K562 (cell line): Measurements from ENCODE around the gene SPHK2. TPM values are rescaled to one million over a fixed set of nuclear protein-coding genes. Genes with fewer than 3 reads are reported as not detected.

Source experiments
- ATAC-seq: fragments of 200-7000 bp; cut with Tn5 transposase; 3 replicates; pipeline ENCODE4 v1.9.1; 2020; ENCODE audit warnings: moderate library complexity
- BruUV-seq: library from RNA; stranded (reverse); fragments of 400-500 nt; replicated peaks from 2 replicates; lab custom pipeline; 2021; lab: Mats Ljungman, UMichigan
- CTCF ChIA-PET: fragments of 300-600 bp; formaldehyde crosslinking; extraction: SDS; loops from one replicate; lab custom pipeline; 2021; ENCODE audit warnings: low intra/inter-chr PET ratio; lab: Yijun Ruan, JAX
- POLR2A ChIA-PET: fragments of 300-600, 350-650 bp; sonication (Branson Sonifier 250); formaldehyde crosslinking; extraction: SDS; loops from one replicate; lab custom pipeline; 2021; ENCODE audit warnings: antibody characterized with exemption, inconsistent platforms; lab: Yijun Ruan, JAX
- DNase-seq, 4 experiments: peaks; one replicate each; pipeline versions ENCODE4 v3.0.0 to v3.0.0-alpha.2; 2011 to 2018; ENCODE audit warnings: low spot score in 3 of 4, mixed read lengths in 3 of 4; ENCODE audit errors: extremely low read depth in 1 of 4
- FAIRE-seq: peaks from 2 replicates; lab custom pipeline; 2011; peaks lifted over from hg19 to GRCh38; lab: Jason Lieb, UNC
- H2AFZ ChIP-seq: 2 replicates; pipeline ENCODE4 v1.6.0; 2011; ENCODE audit warnings: low read depth, low read length, control low read depth, inconsistent platforms
- H3K27ac ChIP-seq: fragments of 200-600 bp; 3 replicates; pipeline ENCODE4 v1.8.0; 2011; ENCODE audit warnings: low read depth, mild to moderate bottlenecking, control low read depth, inconsistent platforms, low read length, moderate library complexity, mixed read lengths; ENCODE audit errors: extremely low read depth
- H3K27me3 ChIP-seq, 2 experiments: fragments of 300-600 bp in 1 of 2; 2 replicates in 1 of 2; 3 replicates in 1 of 2; pipeline versions ENCODE4 v1.6.0 to v1.8.0; 2011; ENCODE audit warnings: inconsistent platforms in 2 of 2, low read length in 2 of 2, mild to moderate bottlenecking in 1 of 2, mixed read lengths in 1 of 2, moderate library complexity in 1 of 2; ENCODE audit not compliant: control insufficient read depth in 2 of 2, insufficient read depth in 2 of 2
- H3K36me3 ChIP-seq: fragments of 300-600 bp; 3 replicates; pipeline ENCODE4 v1.8.0; 2011; ENCODE audit warnings: mild to moderate bottlenecking, low read length, inconsistent platforms; ENCODE audit not compliant: control insufficient read depth, insufficient read depth
- H3K4me1 ChIP-seq, 2 experiments: fragments of 200-600 bp in 1 of 2; replicated peaks in 1 of 2; 2 replicates in 1 of 2; 3 replicates in 1 of 2; pipeline versions ENCODE4 v1.5.1 to v1.8.0; 2011; ENCODE audit warnings: inconsistent platforms in 2 of 2, low read length in 2 of 2, mild to moderate bottlenecking in 1 of 2, mixed read lengths in 1 of 2, moderate library complexity in 1 of 2; ENCODE audit not compliant: control insufficient read depth in 2 of 2, insufficient read depth in 2 of 2
- H3K4me2 ChIP-seq: 2 replicates; pipeline ENCODE4 v1.6.1; 2011; ENCODE audit warnings: low read length, control low read depth, inconsistent platforms, mixed read lengths; ENCODE audit not compliant: insufficient read depth
- H3K4me3 ChIP-seq: fragments of 200-600 bp; sonication (generic), shearing (Covaris generic); 2 replicates; pipeline ENCODE4 v1.5.1; 2016; ENCODE audit warnings: control low read depth, inconsistent platforms
- H3K79me2 ChIP-seq: fragments of 200-600 bp; 3 replicates; pipeline ENCODE4 v1.8.0; 2011; ENCODE audit warnings: low read length, inconsistent platforms; ENCODE audit not compliant: control insufficient read depth, insufficient read depth
- H3K9ac ChIP-seq, 2 experiments: 2 replicates each; pipeline versions ENCODE4 v1.6.0 to v1.6.1; 2011; ENCODE audit warnings: low read depth in 2 of 2, low read length in 2 of 2, control low read depth in 1 of 2, inconsistent platforms in 1 of 2, mild to moderate bottlenecking in 1 of 2, mixed read lengths in 1 of 2; ENCODE audit not compliant: insufficient read depth in 1 of 2
- H3K9me1 ChIP-seq: one replicate; pipeline ENCODE4 v1.6.0; 2011; ENCODE audit warnings: inconsistent platforms, mild to moderate bottlenecking, low read length, moderate library complexity; ENCODE audit not compliant: control insufficient read depth, insufficient read depth
- H3K9me3 ChIP-seq: replicated peaks from 2 replicates; pipeline ENCODE4 v1.5.1; 2011; ENCODE audit warnings: low read depth, low read length, inconsistent platforms; ENCODE audit not compliant: control insufficient read depth, insufficient read depth
- H4K20me1 ChIP-seq: replicated peaks from 2 replicates; pipeline ENCODE4 v1.6.1; 2011; ENCODE audit warnings: low read length, inconsistent platforms, mixed read lengths; ENCODE audit not compliant: control insufficient read depth, insufficient read depth
- BCOR ChIP-seq: fragments of 450-650 bp; IDR thresholded peaks from 2 replicates; pipeline ENCODE4 v1.6.1; 2016
- TFAM ChIP-seq: fragments of 250-450 bp; sonication (Bioruptor Pico); conservative IDR thresholded peaks from 2 replicates; pipeline ENCODE4 v1.5.0; 2021; ENCODE audit warnings: mild to moderate bottlenecking, moderate library complexity
- ZBTB33 ChIP-seq: sonication (generic); formaldehyde crosslinking; IDR thresholded peaks from 2 replicates; pipeline ENCODE4 v1.8.1; 2023; ENCODE audit warnings: mild to moderate bottlenecking, missing genetic modification reagents
- ZNF121 ChIP-seq: sonication (generic); formaldehyde crosslinking; conservative IDR thresholded peaks from 2 replicates; pipeline ENCODE4 v1.8.0; 2022; ENCODE audit warnings: missing genetic modification reagents
- WGBS: fragments of 100-300 bp; shearing (Covaris generic); methylation state at CpG from one replicate; pipeline ENCODE4 v1.1.6; 2016; ENCODE audit warnings: low coverage, mixed read lengths; ENCODE audit not compliant: insufficient coverage; ENCODE audit errors: missing lambda C conversion rate; 5-methylcytosine and 5-hydroxymethylcytosine counted together
- in situ Hi-C: fragments of 300-500 bp; cut with MboI; formaldehyde crosslinking; loops from 4 replicates; pipeline ENCODE4 v1.15.0; 2018; ENCODE audit warnings: inconsistent platforms, mixed read lengths
- intact Hi-C: fragments of 100-400 bp; cut with micrococcal nuclease; formaldehyde crosslinking; loops from 2 replicates; pipeline ENCODE4 v1.14.2; 2022
- polyA plus RNA-seq, 8 experiments: library from polyadenylated mRNA; depleted of rRNA in 4 of 8; stranded (reverse) in 5 of 8; unstranded in 3 of 8; fragments of >200 nt; fragmentation: Nextera tagmentation in 2 of 8; fragmentation: Illumina TruSeq in 1 of 8; extraction: Ambion mirVana in 2 of 8; extraction: Trizol in 1 of 8; gene quantifications; 2 replicates each; pipeline versions ENCODE4 v1.2.1 to v1.2.3, GENCODE V29; 2011 to 2014; ENCODE audit warnings: inconsistent platforms in 1 of 8, missing spikeins in 1 of 8
- total RNA-seq, 7 experiments: library from RNA; depleted of rRNA in 6 of 7; stranded (reverse); fragments of >200 nt in 6 of 7; fragmentation: Illumina TruSeq in 2 of 7; extraction: Trizol in 2 of 7; gene quantifications; 2 replicates each; pipeline versions ENCODE4 v1.2.1 to v1.2.3, GENCODE V29; 2011 to 2021; ENCODE audit warnings: low replicate concordance in 1 of 7

SPHK2 gene
- total and polyA plus RNA-seq, 9 of the 15 experiments (the other 6 are each of a cell fraction or from before 2014, with no cell fraction given), result 0.10 to 15.2 (median 2.9) TPM

GRCh38 chr19:48600679-48601417, 18.5 kb upstream of the SPHK2 start:
- CTCF ChIA-PET, result no interaction called here
- 41% methylated on average over 11 of the region's 21 CpGs for WGBS

More at GRCh38 chr19:48600679-48601417, 18.5 kb upstream of the SPHK2 start:
- no peaks in the 10 kb centered on the region for H3K79me2 ChIP-seq
- H3K4me2 ChIP-seq, result no peak overlapping the region
- in situ Hi-C loops (no loop called here), intact Hi-C loops (no loop called here)
- BruUV-seq, result no TSS peak
- peak overlapping the region in 1 of 2 experiments; percentile 26; a peak in 2 of 4 replicates for H3K9ac ChIP-seq
- peaks cover 0 to 29% of the 10 kb centered on the region in 2 experiments; a peak in 2 of 5 replicates for H3K4me1 ChIP-seq
- TF ChIP-seq BCOR (0 out of 2 replicates have a peak, but pooled peaks have one; percentile 4), ZBTB33 (CRISPR knock-in tag) (no peak), TFAM (no peak), ZNF121 (CRISPR knock-in tag) (peak; percentile 87)
- no peak overlapping the region for H3K27ac ChIP-seq
- no peak for FAIRE-seq
- H3K27me3 ChIP-seq, result peaks cover 0 to 7% of the 10 kb centered on the region in 2 experiments; a peak in 2 of 5 replicates
- ATAC-seq, result no peak; the same call in 2 of the 3 replicates
- H2AFZ ChIP-seq, result no peak overlapping the region
- no peak overlapping the region for H3K4me3 ChIP-seq
- POLR2A ChIA-PET, result interaction anchor here (0.6 to 1.1 kb wide), 2 partner anchors 16 to 37 kb away, joined by 3 to 4 read pairs; no protein-coding TSS in a partner anchor
- H3K36me3 ChIP-seq, result no peaks in the 10 kb centered on the region
- peaks cover 2% of the 10 kb centered on the region for H3K9me1 ChIP-seq
- H3K9me3 ChIP-seq, result no peaks in the 10 kb centered on the region
- no peak for DNase-seq
- H4K20me1 ChIP-seq, result 0 out of 2 replicates have a peak, but pooled peaks cover 2% of the 10 kb centered on the region
